Measurements from ENCODE around the gene GJA3. TPM values are rescaled to one million over a fixed set of nuclear protein-coding genes. Genes with fewer than 3 reads are reported as not detected.
A peak's percentile ranks its signal among the peaks of the same experiment; 100 is the strongest.

GJA3 gene
- polyA plus RNA-seq, 1 experiment = 2.4 TPM

DNA sequence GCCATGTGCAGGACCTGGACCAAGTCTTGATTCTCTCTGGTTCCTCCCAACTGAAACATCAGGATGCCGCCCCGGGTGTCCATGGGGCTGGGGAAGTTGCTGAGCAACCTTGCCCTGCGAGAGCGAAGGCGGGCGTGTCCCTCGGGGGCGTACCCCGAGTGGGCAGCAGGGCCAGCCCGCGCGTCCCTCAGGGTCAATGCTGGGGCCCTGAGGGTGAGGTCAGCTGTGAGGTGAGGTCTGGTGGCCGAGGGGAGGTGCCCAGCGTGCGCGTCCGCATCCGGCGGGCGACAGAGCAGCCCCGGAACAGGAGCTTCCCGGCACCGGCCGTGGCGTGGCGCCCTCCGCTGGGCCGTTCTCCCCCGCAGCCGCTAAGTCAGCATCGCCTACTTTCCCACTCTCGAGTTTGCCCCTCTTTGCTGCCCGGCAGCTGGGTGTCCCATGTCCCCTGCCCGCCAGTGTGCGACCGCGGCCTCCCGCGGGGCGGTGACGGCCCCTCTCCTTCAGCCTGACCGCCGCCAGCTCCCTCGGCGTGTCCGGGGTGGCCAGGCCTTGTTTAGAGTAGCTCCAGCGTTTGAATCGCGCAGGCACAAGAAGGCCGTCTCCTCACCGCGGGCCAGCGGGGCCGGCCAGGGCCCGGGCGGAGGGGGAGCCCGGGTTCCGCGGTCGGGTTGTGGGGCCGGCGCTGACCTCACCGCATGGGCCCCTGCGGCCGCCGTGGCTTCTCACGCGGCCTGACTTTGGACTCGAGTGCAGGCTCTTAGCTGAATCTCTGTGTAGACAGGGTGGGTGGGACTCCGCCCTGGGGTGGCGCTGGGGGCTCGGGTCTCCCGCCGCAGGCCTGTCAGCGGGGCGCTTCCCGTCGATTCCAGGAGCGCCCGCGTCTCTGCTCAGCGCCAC is 33.0 kb downstream of the GJA3 start:
- TF ChIP-seq CTCF (IDR thresholded peaks at IDR 0.05; ENCODE audit: low read depth, low read length) = peak; percentile 44
- CTCF ChIA-PET = interaction anchor here (0.7 to 1.5 kb wide), 4 partner anchors 9 to 37 kb away, joined by 3 to 5 read pairs (median 4); no protein-coding TSS in a partner anchor
- no peak for DNase-seq (ENCODE audit: low read depth, low spot score)
- no peaks in the 10 kb centered on the region; the same call in 1 of the 2 replicates for H3K9me3 ChIP-seq (ENCODE audit: control insufficient read depth, insufficient read depth, low read length)
- POLR2A ChIA-PET = interaction anchor here (1.1 to 1.9 kb wide), 2 partner anchors 9 to 34 kb away, joined by 4 to 7 read pairs; no protein-coding TSS in a partner anchor
- peak overlapping the region; percentile 37 for H3K4me3 ChIP-seq (ENCODE audit: low read depth, low read length)
- H3K27ac ChIP-seq (ENCODE audit: low read depth, low read length) = peak overlapping the region; percentile 21
- peaks cover 6% of the 10 kb centered on the region for H3K27me3 ChIP-seq (ENCODE audit: control insufficient read depth, insufficient read depth, low read length)

DNA sequence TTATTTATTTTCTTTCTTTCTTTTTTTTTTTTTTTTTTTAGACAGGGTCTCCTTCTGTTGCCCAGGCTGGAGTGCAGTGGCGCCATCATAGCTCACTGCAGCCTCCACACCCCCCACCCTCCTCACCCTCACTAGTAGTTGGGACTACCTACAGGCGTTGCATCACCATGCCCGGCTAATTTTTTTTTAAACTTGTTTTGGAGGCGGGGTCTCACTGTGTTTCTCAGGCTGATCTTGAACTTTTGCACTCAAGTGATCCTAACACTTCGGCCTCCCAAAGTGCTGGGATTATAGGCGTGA is 33.6 kb downstream of the GJA3 start:
- no peak overlapping the region for H3K4me3 ChIP-seq (ENCODE audit: low read depth, low read length)

GRCh38 chr13:20126541-20127261 is 34.2 kb downstream of the GJA3 start:
- Histone ChIP-seq H3K27me3 (ENCODE audit: control insufficient read depth, insufficient read depth, low read length) (peaks cover 6% of the 10 kb centered on the region), H3K27ac (ENCODE audit: low read depth, low read length) (no peak overlapping the region), H3K9me3 (ENCODE audit: control insufficient read depth, insufficient read depth, low read length) (no peaks in the 10 kb centered on the region; the same call in 1 of the 2 replicates), H3K4me3 (ENCODE audit: low read depth, low read length) (no peak overlapping the region)
- ChIA-PET CTCF (interaction anchor here (1.5 to 1.9 kb wide), 2 partner anchors 36 to 142 kb away, joined by 3 to 5 read pairs; no protein-coding TSS in a partner anchor), POLR2A (interaction anchor here (0.7 to 1.9 kb wide), 3 partner anchors 8 to 18 kb away, joined by 3 to 9 read pairs (median 7); no protein-coding TSS in a partner anchor)
- TF ChIP-seq CTCF (IDR thresholded peaks at IDR 0.05; ENCODE audit: low read depth, low read length) = no peak
- no peak for DNase-seq (ENCODE audit: low read depth, low spot score)

More for the DNA sequence above, 33.6 kb downstream of the GJA3 start:
- no peak for TF ChIP-seq CTCF (IDR thresholded peaks at IDR 0.05; ENCODE audit: low read depth, low read length)
- CTCF ChIA-PET = interaction anchor here (0.7 to 1.9 kb wide), 4 partner anchors 8 to 142 kb away, joined by 3 to 5 read pairs (median 4); no protein-coding TSS in a partner anchor
- peaks cover 6% of the 10 kb centered on the region for H3K27me3 ChIP-seq (ENCODE audit: control insufficient read depth, insufficient read depth, low read length)
- no peak overlapping the region for H3K27ac ChIP-seq (ENCODE audit: low read depth, low read length)
- POLR2A ChIA-PET = interaction anchor here (0.7 to 1.9 kb wide), 4 partner anchors 8 to 34 kb away, joined by 3 to 9 read pairs (median 6); no protein-coding TSS in a partner anchor
- H3K9me3 ChIP-seq (ENCODE audit: control insufficient read depth, insufficient read depth, low read length) = no peaks in the 10 kb centered on the region; the same call in 1 of the 2 replicates
- DNase-seq (ENCODE audit: low read depth, low spot score) = no peak

- CTCF ChIA-PET = interaction anchor here (1.0 to 1.9 kb wide), 2 partner anchors 12 to 141 kb away, joined by 3 to 5 read pairs; no protein-coding TSS in a partner anchor
- Histone ChIP-seq H3K27me3 (ENCODE audit: control insufficient read depth, insufficient read depth, low read length) (peaks cover 6% of the 10 kb centered on the region), H3K4me3 (ENCODE audit: low read depth, low read length) (no peak overlapping the region), H3K27ac (ENCODE audit: low read depth, low read length) (no peak overlapping the region), H3K9me3 (ENCODE audit: control insufficient read depth, insufficient read depth, low read length) (no peaks in the 10 kb centered on the region; the same call in 1 of the 2 replicates)
- POLR2A ChIA-PET = interaction anchor here (0.7 kb wide), 1 partner anchor 34 kb away, joined by 3 read pairs; no protein-coding TSS in a partner anchor
- no peak for DNase-seq (ENCODE audit: low read depth, low spot score)
- TF ChIP-seq CTCF (IDR thresholded peaks at IDR 0.05; ENCODE audit: low read depth, low read length) = no peak
Observed at GRCh38 chr13:20125783-20126165, 35.1 kb downstream of the GJA3 start.
